GM19467 (cell line): Measurements from ENCODE around the gene ACSS2.

Experiments
- ATAC-seq: cut with Tn5 transposase; IDR thresholded peaks from one replicate; pipeline ENCODE4 v1.9.1; 2021; ENCODE audit warnings: mild to moderate bottlenecking, moderate library complexity; ENCODE audit not compliant: unreplicated experiment

ACSS2 gene

GRCh38 chr20:34907616-34908469, 31.4 kb downstream of the ACSS2 start:
- no peak for ATAC-seq

- ATAC-seq = no peak
Observed at GRCh38 chr20:34915131-34915530, 38.7 kb downstream of the ACSS2 start.

- no peak for ATAC-seq
Observed at GRCh38 chr20:34915749-34916455, 39.5 kb downstream of the ACSS2 start.

- ATAC-seq = no peak
Observed at GRCh38 chr20:34916774-34917354, 40.5 kb downstream of the ACSS2 start.

GRCh38 chr20:34920055-34920454, 43.6 kb downstream of the ACSS2 start:
- no peak for ATAC-seq

- ATAC-seq = no peak
Observed at GRCh38 chr20:34921436-34921835, 45.0 kb downstream of the ACSS2 start.

GRCh38 chr20:34922654-34923381, 46.4 kb downstream of the ACSS2 start:
- ATAC-seq = no peak

GRCh38 chr20:34923414-34923813, 47.0 kb downstream of the ACSS2 start:
- ATAC-seq = no peak

- no peak for ATAC-seq
Observed at GRCh38 chr20:34925341-34925740, 48.9 kb downstream of the ACSS2 start.

GRCh38 chr20:34925981-34926380, 49.6 kb downstream of the ACSS2 start:
- no peak for ATAC-seq

GRCh38 chr20:34926581-34926980, 50.2 kb downstream of the ACSS2 start:
- ATAC-seq = no peak

GRCh38 chr20:34927736-34928135, 51.3 kb downstream of the ACSS2 start:
- no peak for ATAC-seq

- ATAC-seq = no peak
Observed at GRCh38 chr20:34928411-34928810, 52.0 kb downstream of the ACSS2 start.

- no peak for ATAC-seq
Observed at GRCh38 chr20:34931771-34932170, 55.4 kb downstream of the ACSS2 start.

GRCh38 chr20:34938466-34939163, 62.2 kb downstream of the ACSS2 start:
- no peak for ATAC-seq

GRCh38 chr20:34940081-34940481, 63.7 kb downstream of the ACSS2 start:
- no peak for ATAC-seq

- ATAC-seq = no peak
Observed at GRCh38 chr20:34941226-34941625, 64.8 kb downstream of the ACSS2 start.

GRCh38 chr20:34942301-34942700, 65.9 kb downstream of the ACSS2 start:
- no peak for ATAC-seq

GRCh38 chr20:34943808-34944567, 67.6 kb downstream of the ACSS2 start:
- ATAC-seq = no peak
